ENCODE results near the gene FAM13C.

DNA sequence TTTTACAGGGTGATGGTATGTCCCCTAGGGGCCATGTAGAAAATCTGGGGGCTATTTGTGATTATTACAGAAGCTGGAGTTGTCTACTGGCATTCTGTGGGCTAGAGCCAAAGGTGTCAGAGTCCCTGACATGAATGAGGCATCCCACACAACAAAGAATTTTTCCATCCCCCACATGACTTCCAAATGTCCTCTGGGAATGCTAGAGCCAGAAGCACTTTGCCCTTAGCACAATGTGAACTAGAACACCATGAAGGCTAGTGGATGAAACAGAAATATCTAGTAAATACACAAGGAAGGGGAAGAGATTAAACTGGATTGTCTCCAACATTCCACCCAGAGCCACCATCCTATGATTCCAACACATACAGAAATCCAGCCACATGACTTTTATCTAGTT is 46.9 kb downstream of the FAM13C start:
- TF ChIP-seq YY2 (tag by site-specific recombination; IDR thresholded peaks at IDR 0.05) (no peak), ZNF311 (tag by site-specific recombination; IDR thresholded peaks at IDR 0.05; ENCODE audit: borderline replicate concordance) (no peak), SP7 (tag by site-specific recombination; IDR thresholded peaks at IDR 0.05) (no peak), ZNF571 (tag by site-specific recombination; IDR thresholded peaks at IDR 0.05) (no peak), ZBTB48 (tag by site-specific recombination; IDR thresholded peaks at IDR 0.05) (no peak), ZFP3 (tag by site-specific recombination; IDR thresholded peaks at IDR 0.05; ENCODE audit: low read depth) (no peak)
- TF ChIP-seq, protein P1, sequence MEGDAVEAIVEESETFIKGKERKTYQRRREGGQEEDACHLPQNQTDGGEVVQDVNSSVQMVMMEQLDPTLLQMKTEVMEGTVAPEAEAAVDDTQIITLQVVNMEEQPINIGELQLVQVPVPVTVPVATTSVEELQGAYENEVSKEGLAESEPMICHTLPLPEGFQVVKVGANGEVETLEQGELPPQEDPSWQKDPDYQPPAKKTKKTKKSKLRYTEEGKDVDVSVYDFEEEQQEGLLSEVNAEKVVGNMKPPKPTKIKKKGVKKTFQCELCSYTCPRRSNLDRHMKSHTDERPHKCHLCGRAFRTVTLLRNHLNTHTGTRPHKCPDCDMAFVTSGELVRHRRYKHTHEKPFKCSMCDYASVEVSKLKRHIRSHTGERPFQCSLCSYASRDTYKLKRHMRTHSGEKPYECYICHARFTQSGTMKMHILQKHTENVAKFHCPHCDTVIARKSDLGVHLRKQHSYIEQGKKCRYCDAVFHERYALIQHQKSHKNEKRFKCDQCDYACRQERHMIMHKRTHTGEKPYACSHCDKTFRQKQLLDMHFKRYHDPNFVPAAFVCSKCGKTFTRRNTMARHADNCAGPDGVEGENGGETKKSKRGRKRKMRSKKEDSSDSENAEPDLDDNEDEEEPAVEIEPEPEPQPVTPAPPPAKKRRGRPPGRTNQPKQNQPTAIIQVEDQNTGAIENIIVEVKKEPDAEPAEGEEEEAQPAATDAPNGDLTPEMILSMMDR (tag by site-specific recombination; IDR thresholded peaks at IDR 0.05), result no peak
- TF ChIP-seq, protein P2, sequence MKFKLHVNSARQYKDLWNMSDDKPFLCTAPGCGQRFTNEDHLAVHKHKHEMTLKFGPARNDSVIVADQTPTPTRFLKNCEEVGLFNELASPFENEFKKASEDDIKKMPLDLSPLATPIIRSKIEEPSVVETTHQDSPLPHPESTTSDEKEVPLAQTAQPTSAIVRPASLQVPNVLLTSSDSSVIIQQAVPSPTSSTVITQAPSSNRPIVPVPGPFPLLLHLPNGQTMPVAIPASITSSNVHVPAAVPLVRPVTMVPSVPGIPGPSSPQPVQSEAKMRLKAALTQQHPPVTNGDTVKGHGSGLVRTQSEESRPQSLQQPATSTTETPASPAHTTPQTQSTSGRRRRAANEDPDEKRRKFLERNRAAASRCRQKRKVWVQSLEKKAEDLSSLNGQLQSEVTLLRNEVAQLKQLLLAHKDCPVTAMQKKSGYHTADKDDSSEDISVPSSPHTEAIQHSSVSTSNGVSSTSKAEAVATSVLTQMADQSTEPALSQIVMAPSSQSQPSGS (tag by site-specific recombination; IDR thresholded peaks at IDR 0.05; ENCODE audit: low read depth), result no peak

Data from HEK293 (cell line).